HCT116 (cell line): ENCODE results near the gene EPB41L5. TPM values are rescaled to one million over a fixed set of nuclear protein-coding genes. Genes with fewer than 3 reads are reported as not detected.
"Not testable (repeated sequence)": the region's sequence is repeated elsewhere in the genome, so short reads cannot be mapped to it uniquely, and the experiment has no call there.

Source experiments
- ATAC-seq: fragments of 200-7000 bp; cut with Tn5 transposase; 2 replicates; pipeline ENCODE4 v1.9.1; 2020; ENCODE audit warnings: mild to moderate bottlenecking, moderate library complexity
- BruUV-seq: library from RNA; stranded (reverse); fragments of 400-500 nt; replicated peaks from 2 replicates; lab custom pipeline; 2021; lab: Mats Ljungman, UMichigan
- CTCF ChIA-PET: fragments of 300-600 bp; sonication (Branson Sonifier 250); formaldehyde crosslinking; loops from one replicate; lab custom pipeline; 2021; ENCODE audit warnings: antibody characterized with exemption; lab: Charles Lee
- POLR2A ChIA-PET: fragments of 300-600, 350-600 bp; sonication (Branson Sonifier 250); formaldehyde crosslinking; loops from one replicate; lab custom pipeline; 2021; ENCODE audit warnings: antibody characterized with exemption; lab: Charles Lee
- RAD21 ChIA-PET, 2 experiments: fragments of 300-600 bp; sonication (Branson Sonifier 250); formaldehyde crosslinking; loops; one replicate each; lab custom pipeline; 2023; ENCODE audit warnings: low total read pairs in 2 of 2; ENCODE audit not compliant: uncharacterized antibody in 2 of 2, unreplicated experiment in 2 of 2, low non-redundant PET in 1 of 2; lab: Charles Lee
- DNase-seq: peaks from one replicate; pipeline ENCODE4 v3.0.0-alpha.2; 2010; ENCODE audit warnings: low read depth, low spot score
- H2AFZ ChIP-seq: fragments of 200-600 bp; shearing (Covaris generic), sonication (generic); 2 replicates; pipeline ENCODE4 v1.6.1; 2017; ENCODE audit warnings: low read depth, mixed run types, mixed read lengths, antibody characterized with exemption, low read length; ENCODE audit not compliant: poor library complexity, severe bottlenecking
- H3K27ac ChIP-seq: 2 replicates; pipeline ENCODE4 v1.5.1; 2012; ENCODE audit warnings: low read depth, low read length
- H3K27me3 ChIP-seq: fragments of 200-600 bp; sonication (generic); 2 replicates; pipeline ENCODE4 v1.6.1; 2016; ENCODE audit warnings: mixed run types, low read length, mixed read lengths; ENCODE audit not compliant: insufficient read depth
- H3K36me3 ChIP-seq, 2 experiments: fragments of 200-500 bp in 1 of 2; fragments of 200-600 bp in 1 of 2; sonication (Bioruptor generic) in 1 of 2; sonication (generic) in 1 of 2; 2 replicates each; pipeline versions ENCODE4 v1.5.1 to v1.6.1; 2014 to 2016; ENCODE audit warnings: low read length in 2 of 2, inconsistent platforms in 1 of 2, mixed read lengths in 1 of 2, mixed run types in 1 of 2; ENCODE audit not compliant: insufficient read depth in 2 of 2, control insufficient read depth in 1 of 2
- H3K4me1 ChIP-seq, 2 experiments: fragments of 200-600 bp in 1 of 2; sonication (generic) in 1 of 2; 2 replicates each; pipeline versions ENCODE4 v1.5.1 to v1.6.1; 2012 to 2017; ENCODE audit warnings: low read length in 2 of 2, inconsistent platforms in 1 of 2, mild to moderate bottlenecking in 1 of 2, mixed read lengths in 1 of 2, mixed run types in 1 of 2, moderate library complexity in 1 of 2; ENCODE audit not compliant: insufficient read depth in 2 of 2, control insufficient read depth in 1 of 2
- H3K4me2 ChIP-seq: fragments of 200-600 bp; sonication (generic); 2 replicates; pipeline ENCODE4 v1.6.1; 2017; ENCODE audit warnings: mixed run types, low read length, mixed read lengths
- H3K4me3 ChIP-seq, 2 experiments: fragments of 200-600 bp in 1 of 2; sonication (generic) in 1 of 2; replicated peaks in 1 of 2; 2 replicates each; pipeline ENCODE4 v1.5.1; 2011 to 2016; ENCODE audit warnings: low read length in 2 of 2, control low read depth in 1 of 2, low read depth in 1 of 2, mild to moderate bottlenecking in 1 of 2, mixed read lengths in 1 of 2, mixed run types in 1 of 2
- H3K79me2 ChIP-seq: fragments of 200-600 bp; sonication (generic); 2 replicates; pipeline ENCODE4 v1.6.1; 2017; ENCODE audit warnings: mild to moderate bottlenecking, mixed run types, low read length, moderate library complexity, mixed read lengths; ENCODE audit not compliant: insufficient read depth
- H3K9ac ChIP-seq: fragments of 200-600 bp; sonication (generic); 2 replicates; pipeline ENCODE4 v1.6.1; 2016; ENCODE audit warnings: low read length, mixed read lengths
- H3K9me2 ChIP-seq: fragments of 200-600 bp; sonication (generic), shearing (Covaris generic); 2 replicates; pipeline ENCODE4 v1.6.1; 2017; ENCODE audit warnings: mixed run types, mild to moderate bottlenecking, moderate library complexity; ENCODE audit not compliant: insufficient read depth
- H3K9me3 ChIP-seq, 2 experiments: fragments of 200-500 bp in 1 of 2; fragments of 200-600 bp in 1 of 2; sonication (Bioruptor generic) in 1 of 2; sonication (generic) in 1 of 2; 2 replicates each; pipeline ENCODE4 v1.6.1; 2014 to 2017; ENCODE audit warnings: low read length in 2 of 2, mixed read lengths in 2 of 2, inconsistent platforms in 1 of 2, low read depth in 1 of 2, mild to moderate bottlenecking in 1 of 2, mixed run types in 1 of 2, moderate library complexity in 1 of 2; ENCODE audit not compliant: control insufficient read depth in 1 of 2, insufficient read depth in 1 of 2
- H4K20me1 ChIP-seq: fragments of 200-600 bp; sonication (generic), shearing (Covaris generic); 2 replicates; pipeline ENCODE4 v1.6.1; 2017; ENCODE audit warnings: mixed run types, mild to moderate bottlenecking, moderate library complexity; ENCODE audit not compliant: insufficient read depth
- CBX3 ChIP-seq: IDR thresholded peaks from 2 replicates; pipeline ENCODE4 v1.6.1; 2012; ENCODE audit warnings: low read depth
- CEBPB ChIP-seq: IDR thresholded peaks from 2 replicates; pipeline ENCODE4 v1.6.1; 2012; ENCODE audit warnings: low read depth
- ELF1 ChIP-seq: IDR thresholded peaks from 2 replicates; pipeline ENCODE4 v1.6.1; 2012; ENCODE audit warnings: low read depth, borderline replicate concordance
- EZH2 ChIP-seq: fragments of 200-600 bp; sonication (generic); IDR thresholded peaks from 2 replicates; pipeline ENCODE4 v1.6.1; 2017; ENCODE audit warnings: antibody characterized with exemption, mixed run types
- FOSL1 ChIP-seq: IDR thresholded peaks from 2 replicates; pipeline ENCODE4 v1.6.1; 2012; ENCODE audit warnings: low read depth
- JUND ChIP-seq: IDR thresholded peaks from 2 replicates; pipeline ENCODE4 v1.6.1; 2012
- RAD21 ChIP-seq: IDR thresholded peaks from 2 replicates; pipeline ENCODE4 v1.6.1; 2012; ENCODE audit warnings: low read depth, mild to moderate bottlenecking
- SIN3A ChIP-seq: IDR thresholded peaks from 2 replicates; pipeline ENCODE4 v1.6.1; 2012; ENCODE audit warnings: low read depth
- SP1 ChIP-seq: IDR thresholded peaks from 2 replicates; pipeline ENCODE4 v1.6.1; 2012; ENCODE audit warnings: low read depth
- SRF ChIP-seq: IDR thresholded peaks from 2 replicates; pipeline ENCODE4 v1.6.1; 2012; ENCODE audit warnings: low read depth
- YY1 ChIP-seq: IDR thresholded peaks from 2 replicates; pipeline ENCODE4 v1.6.1; 2011; ENCODE audit warnings: low read length, low read depth, moderate library complexity, mild to moderate bottlenecking; ENCODE audit not compliant: insufficient replicate concordance; ENCODE audit errors: extremely low read depth
- ZFX ChIP-seq: fragments of 450-650 bp; IDR thresholded peaks from 2 replicates; pipeline ENCODE4 v1.6.1; 2017
- intact Hi-C: fragments of 100-400 bp; cut with micrococcal nuclease; formaldehyde crosslinking; loops from 2 replicates; pipeline ENCODE4 v1.10.0; 2022
- total RNA-seq: library from RNA; stranded (reverse); gene quantifications from one replicate; pipeline ENCODE4 v1.2.1, GENCODE V29; 2021; ENCODE audit not compliant: unreplicated experiment
- TF ChIP-seq, protein P1 (sequence below): IDR thresholded peaks from 2 replicates; pipeline ENCODE4 v1.6.1; 2011; ENCODE audit warnings: mild to moderate bottlenecking, low read length, moderate library complexity; ENCODE audit not compliant: insufficient replicate concordance; ENCODE audit errors: extremely low read depth

EPB41L5 gene
- total RNA-seq, 1 experiment from 2014 or later, result 14.7 TPM

- H3K4me2 ChIP-seq, result no peak overlapping the region
- intact Hi-C loops, result no loop called here
- H3K27me3 ChIP-seq, result no peaks in the 10 kb centered on the region
- no peaks in the 10 kb centered on the region for H4K20me1 ChIP-seq
- ChIA-PET CTCF (no interaction called here), RAD21 (interaction anchor here in 1 of 2 experiments (0.6 kb wide), 1 partner anchor 17 kb away, joined by 3 read pairs; the partner anchor contains the start of gene EPB41L5), POLR2A (no interaction called here)
- no peak overlapping the region for H3K9ac ChIP-seq
- H3K27ac ChIP-seq, result no peak overlapping the region
- DNase-seq (no peak), ATAC-seq (no peak)
- H3K9me2 ChIP-seq, result no peaks in the 10 kb centered on the region
- no TSS peak for BruUV-seq
- no peak overlapping the region for H2AFZ ChIP-seq
- no peak overlapping the region for H3K4me3 ChIP-seq
- H3K4me1 ChIP-seq, result no peaks in the 10 kb centered on the region
- H3K79me2 ChIP-seq, result no peaks in the 10 kb centered on the region
- no peaks in the 10 kb centered on the region for H3K9me3 ChIP-seq
- no peaks in the 10 kb centered on the region for H3K36me3 ChIP-seq
- TF ChIP-seq, protein P1, sequence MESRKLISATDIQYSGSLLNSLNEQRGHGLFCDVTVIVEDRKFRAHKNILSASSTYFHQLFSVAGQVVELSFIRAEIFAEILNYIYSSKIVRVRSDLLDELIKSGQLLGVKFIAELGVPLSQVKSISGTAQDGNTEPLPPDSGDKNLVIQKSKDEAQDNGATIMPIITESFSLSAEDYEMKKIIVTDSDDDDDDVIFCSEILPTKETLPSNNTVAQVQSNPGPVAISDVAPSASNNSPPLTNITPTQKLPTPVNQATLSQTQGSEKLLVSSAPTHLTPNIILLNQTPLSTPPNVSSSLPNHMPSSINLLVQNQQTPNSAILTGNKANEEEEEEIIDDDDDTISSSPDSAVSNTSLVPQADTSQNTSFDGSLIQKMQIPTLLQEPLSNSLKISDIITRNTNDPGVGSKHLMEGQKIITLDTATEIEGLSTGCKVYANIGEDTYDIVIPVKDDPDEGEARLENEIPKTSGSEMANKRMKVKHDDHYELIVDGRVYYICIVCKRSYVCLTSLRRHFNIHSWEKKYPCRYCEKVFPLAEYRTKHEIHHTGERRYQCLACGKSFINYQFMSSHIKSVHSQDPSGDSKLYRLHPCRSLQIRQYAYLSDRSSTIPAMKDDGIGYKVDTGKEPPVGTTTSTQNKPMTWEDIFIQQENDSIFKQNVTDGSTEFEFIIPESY, result no peak
- TF ChIP-seq EZH2 (no peak), ZFX (no peak), RAD21 (no peak), CEBPB (no peak), CBX3 (no peak), SIN3A (no peak), SP1 (no peak), JUND (no peak), YY1 (no peak), SRF (no peak), FOSL1 (no peak), ELF1 (no peak)
- TF ChIP-seq, all 23 proteins: peak for 0
Measured at GRCh38 chr2:119996148-119996547, 16.7 kb upstream of the EPB41L5 start.

GRCh38 chr2:119996896-119997891, 15.7 kb upstream of the EPB41L5 start:
- H3K9me2 ChIP-seq, H3K79me2 ChIP-seq, H3K9me3 ChIP-seq, H3K36me3 ChIP-seq, H2AFZ ChIP-seq, H3K27me3 ChIP-seq, RAD21 ChIA-PET, DNase-seq, BruUV-seq, H4K20me1 ChIP-seq, CTCF ChIA-PET, H3K4me3 ChIP-seq, ATAC-seq, H3K4me2 ChIP-seq, H3K9ac ChIP-seq, intact Hi-C loops, H3K4me1 ChIP-seq, H3K27ac ChIP-seq: not testable (repeated sequence)
- POLR2A ChIA-PET, result interaction anchor here (1.0 kb wide), 1 partner anchor 15 kb away, joined by 5 read pairs; the partner anchor contains the start of gene EPB41L5
